HG03457 (cell line): ENCODE data around the gene ACBD7.

Source experiments
- ATAC-seq: cut with Tn5 transposase; IDR thresholded peaks from one replicate; pipeline ENCODE4 v1.9.1; 2021; ENCODE audit warnings: moderate number of reproducible peaks; ENCODE audit not compliant: unreplicated experiment

Gene ACBD7

GRCh38 chr10:15092855-15093408 lies 4.4 kb upstream of the ACBD7 start:
- no peak for ATAC-seq

- no peak for ATAC-seq
Measured at GRCh38 chr10:15091418-15091817, 2.8 kb upstream of the ACBD7 start.

GRCh38 chr10:15084502-15084922 lies 4.1 kb downstream of the ACBD7 start:
- no peak for ATAC-seq

GRCh38 chr10:15083674-15084501 lies 4.7 kb downstream of the ACBD7 start:
- no peak for ATAC-seq

- ATAC-seq: no peak
Measured at GRCh38 chr10:15075421-15075820, 13.2 kb downstream of the ACBD7 start.

- ATAC-seq: no peak
Measured at GRCh38 chr10:15072358-15072757, 16.2 kb downstream of the ACBD7 start.

GRCh38 chr10:15069230-15069629 lies 19.3 kb downstream of the ACBD7 start:
- ATAC-seq: no peak

- ATAC-seq: no peak
Measured at GRCh38 chr10:15068802-15069201, 19.8 kb downstream of the ACBD7 start.

GRCh38 chr10:15067154-15067553 lies 21.4 kb downstream of the ACBD7 start:
- no peak for ATAC-seq

GRCh38 chr10:15060638-15061037 lies 27.9 kb downstream of the ACBD7 start:
- no peak for ATAC-seq

- no peak for ATAC-seq
Measured at GRCh38 chr10:15059914-15060313, 28.7 kb downstream of the ACBD7 start.

GRCh38 chr10:15058689-15059088 lies 29.9 kb downstream of the ACBD7 start:
- no peak for ATAC-seq

GRCh38 chr10:15053061-15053460 lies 35.5 kb downstream of the ACBD7 start:
- no peak for ATAC-seq

GRCh38 chr10:15052121-15052520 lies 36.5 kb downstream of the ACBD7 start:
- no peak for ATAC-seq

- ATAC-seq: no peak
Measured at GRCh38 chr10:15049533-15049932, 39.0 kb downstream of the ACBD7 start.

- ATAC-seq: no peak
Measured at GRCh38 chr10:15046626-15047025, 42.0 kb downstream of the ACBD7 start.

- ATAC-seq: no peak
Measured at GRCh38 chr10:15045380-15045779, 43.2 kb downstream of the ACBD7 start.

GRCh38 chr10:15043674-15044073 lies 44.9 kb downstream of the ACBD7 start, which contains the start of gene OLAH:
Gene OLAH (plus strand): TSS chr10:15043943. CDS start chr10:15047289, 3,346 bp downstream.
- no peak for ATAC-seq

- ATAC-seq: no peak
Measured at GRCh38 chr10:15038416-15038815, 50.2 kb downstream of the ACBD7 start.

- no peak for ATAC-seq
Measured at GRCh38 chr10:15037691-15038090, 50.9 kb downstream of the ACBD7 start.

GRCh38 chr10:15035385-15036301 lies 52.9 kb downstream of the ACBD7 start:
- no peak for ATAC-seq
